ENCODE measurements around the gene WIPF3.

- TF ChIP-seq POLR2AphosphoS5 (IDR thresholded peaks at IDR 0.05; ENCODE audit: low read depth, low read length), result no peak
- no peak for TF ChIP-seq POLR2A (IDR thresholded peaks at IDR 0.05; ENCODE audit: low read depth, low read length)
- no peak for TF ChIP-seq PAX5 (IDR thresholded peaks at IDR 0.05; ENCODE audit: insufficient read depth, low read length, severe bottlenecking)
- no peak for TF ChIP-seq TAF1 (IDR thresholded peaks at IDR 0.05; ENCODE audit: low read depth, low read length)
- TF ChIP-seq POU2F2 (IDR thresholded peaks at IDR 0.05; ENCODE audit: low read depth, low read length), result no peak
Measured at GRCh38 chr7:29953726-29954347, 147.5 kb downstream of the WIPF3 start.

All from GM12891 (cell line).